GM18520 (cell line): Measurements from ENCODE around the gene ARNT2.

ENCODE experiments used
- ATAC-seq: cut with Tn5 transposase; IDR thresholded peaks from one replicate; pipeline ENCODE4 v1.9.1; 2021; ENCODE audit not compliant: unreplicated experiment

ARNT2 gene

GRCh38 chr15:80550219-80550907 is 146.2 kb downstream of the ARNT2 start:
- ATAC-seq = no peak

GRCh38 chr15:80550908-80551260 is 146.7 kb downstream of the ARNT2 start:
- no peak for ATAC-seq

- no peak for ATAC-seq
Measured at GRCh38 chr15:80551348-80551747, 147.2 kb downstream of the ARNT2 start.

- no peak for ATAC-seq
Measured at GRCh38 chr15:80554560-80554959, 150.4 kb downstream of the ARNT2 start.

GRCh38 chr15:80556694-80557367 is 152.6 kb downstream of the ARNT2 start:
- ATAC-seq = no peak

- no peak for ATAC-seq
Measured at GRCh38 chr15:80557441-80558234, 153.5 kb downstream of the ARNT2 start.

- ATAC-seq = no peak
Measured at GRCh38 chr15:80558631-80559319, 154.6 kb downstream of the ARNT2 start.

GRCh38 chr15:80559320-80559693 is 155.1 kb downstream of the ARNT2 start:
- ATAC-seq = no peak

GRCh38 chr15:80559761-80560160 is 155.6 kb downstream of the ARNT2 start:
- no peak for ATAC-seq

- no peak for ATAC-seq
Measured at GRCh38 chr15:80560601-80561400, 156.6 kb downstream of the ARNT2 start.

GRCh38 chr15:80561500-80561899 is 157.3 kb downstream of the ARNT2 start:
- no peak for ATAC-seq

GRCh38 chr15:80562033-80562432 is 157.9 kb downstream of the ARNT2 start:
- ATAC-seq = no peak

GRCh38 chr15:80562846-80563245 is 158.7 kb downstream of the ARNT2 start:
- ATAC-seq = no peak

GRCh38 chr15:80563372-80563997 is 159.3 kb downstream of the ARNT2 start:
- no peak for ATAC-seq

GRCh38 chr15:80564056-80564455 is 159.9 kb downstream of the ARNT2 start:
- ATAC-seq = no peak

GRCh38 chr15:80565398-80565797 is 161.2 kb downstream of the ARNT2 start:
- no peak for ATAC-seq

GRCh38 chr15:80565988-80566387 is 161.8 kb downstream of the ARNT2 start:
- ATAC-seq = no peak

GRCh38 chr15:80567721-80568157 is 163.6 kb downstream of the ARNT2 start:
- ATAC-seq = no peak

GRCh38 chr15:80568298-80568697 is 164.1 kb downstream of the ARNT2 start:
- ATAC-seq = no peak
